DOHH2 (cell line): ENCODE data around the gene KAZALD1.

Source experiments
- H3F3A ChIP-seq: fragments of 200-600 bp; sonication (generic), shearing (Covaris generic); 2 replicates; pipeline ENCODE4 v1.6.0; 2016; ENCODE audit warnings: antibody characterized with exemption, mild to moderate bottlenecking; ENCODE audit not compliant: control insufficient read depth, insufficient read depth
- H3K27ac ChIP-seq: fragments of 200-600 bp; sonication (generic); 2 replicates; pipeline ENCODE4 v1.5.1; 2014; ENCODE audit warnings: low read depth, mild to moderate bottlenecking, low read length, moderate library complexity
- H3K27me3 ChIP-seq: fragments of 200-600 bp; sonication (generic); 2 replicates; pipeline ENCODE4 v1.6.1; 2014; ENCODE audit warnings: mild to moderate bottlenecking, low read length, mixed read lengths; ENCODE audit not compliant: control insufficient read depth
- H3K36me3 ChIP-seq: fragments of 200-600 bp; sonication (generic); 2 replicates; pipeline ENCODE4 v1.6.1; 2014; ENCODE audit warnings: mild to moderate bottlenecking, low read length, moderate library complexity, mixed read lengths; ENCODE audit not compliant: control insufficient read depth
- H3K4me1 ChIP-seq: fragments of 200-600 bp; sonication (generic); 2 replicates; pipeline ENCODE4 v1.6.1; 2014; ENCODE audit warnings: mild to moderate bottlenecking, low read length, mixed read lengths; ENCODE audit not compliant: control insufficient read depth
- H3K4me2 ChIP-seq: fragments of 200-600 bp; sonication (generic); 2 replicates; pipeline ENCODE4 v1.6.0; 2014; ENCODE audit warnings: mild to moderate bottlenecking, low read length, moderate library complexity
- H3K4me3 ChIP-seq: fragments of 200-600 bp; sonication (generic); 2 replicates; pipeline ENCODE4 v1.5.1; 2014; ENCODE audit warnings: mild to moderate bottlenecking, low read length, mixed read lengths
- H3K79me2 ChIP-seq: fragments of 200-600 bp; sonication (generic); 2 replicates; pipeline ENCODE4 v1.6.1; 2014; ENCODE audit warnings: mild to moderate bottlenecking, low read length, mixed read lengths; ENCODE audit not compliant: control insufficient read depth
- H3K9me2 ChIP-seq: fragments of 200-600 bp; sonication (generic); replicated peaks from 2 replicates; pipeline ENCODE4 v1.6.1; 2014; ENCODE audit warnings: mild to moderate bottlenecking, low read length, mixed read lengths; ENCODE audit not compliant: control insufficient read depth
- H3K9me3 ChIP-seq: fragments of 200-600 bp; sonication (generic); 2 replicates; pipeline ENCODE4 v1.6.1; 2014; ENCODE audit warnings: antibody characterized with exemption, low read length, mixed read lengths; ENCODE audit not compliant: control insufficient read depth, insufficient read depth
- H4K20me1 ChIP-seq: fragments of 200-600 bp; sonication (generic); 2 replicates; pipeline ENCODE4 v1.6.0; 2014; ENCODE audit warnings: low read depth, mild to moderate bottlenecking, antibody characterized with exemption, low read length, moderate library complexity; ENCODE audit not compliant: control insufficient read depth, insufficient read depth
- CTCF ChIP-seq: fragments of 200-600 bp; sonication (generic); IDR thresholded peaks from one replicate; pipeline ENCODE4 v1.5.1; 2014; ENCODE audit warnings: antibody characterized with exemption, mild to moderate bottlenecking, low read depth, low read length; ENCODE audit not compliant: poor library complexity, severe bottlenecking
- EZH2phosphoT487 ChIP-seq: fragments of 200-600 bp; sonication (generic); IDR thresholded peaks from 2 replicates; pipeline ENCODE4 v1.6.1; 2017; ENCODE audit warnings: borderline replicate concordance, mild to moderate bottlenecking, antibody characterized with exemption, low read length, moderate library complexity, mixed read lengths

Gene KAZALD1

GRCh38 chr10:101046332-101047238 is 15.2 kb upstream of the KAZALD1 start:
- Histone ChIP-seq H3K9me3 (no peaks in the 10 kb centered on the region), H3K4me1 (peaks cover 42% of the 10 kb centered on the region), H3F3A (peaks cover 9% of the 10 kb centered on the region), H3K9me2 (no peaks in the 10 kb centered on the region), H3K4me3 (no peak overlapping the region), H3K27me3 (no peaks in the 10 kb centered on the region), H4K20me1 (peaks cover 4% of the 10 kb centered on the region; the same call in 1 of the 2 replicates), H3K4me2 (no peak overlapping the region), H3K36me3 (no peaks in the 10 kb centered on the region), H3K27ac (no peak overlapping the region), H3K79me2 (peaks cover 3% of the 10 kb centered on the region; the same call in 1 of the 2 replicates)
- TF ChIP-seq EZH2phosphoT487 (no peak), CTCF (no peak)

- H3K79me2 ChIP-seq: peaks cover 3% of the 10 kb centered on the region
- peaks cover 9% of the 10 kb centered on the region for H3F3A ChIP-seq
- peaks cover 4% of the 10 kb centered on the region; the same call in 1 of the 2 replicates for H4K20me1 ChIP-seq
- no peaks in the 10 kb centered on the region for H3K27me3 ChIP-seq
- H3K27ac ChIP-seq: no peak overlapping the region
- TF ChIP-seq EZH2phosphoT487: no peak
- no peaks in the 10 kb centered on the region for H3K9me3 ChIP-seq
- H3K4me2 ChIP-seq: no peak overlapping the region
- H3K9me2 ChIP-seq: no peaks in the 10 kb centered on the region
- H3K4me1 ChIP-seq: peaks cover 42% of the 10 kb centered on the region
- H3K36me3 ChIP-seq: no peaks in the 10 kb centered on the region
- no peak overlapping the region for H3K4me3 ChIP-seq
Measured at GRCh38 chr10:101047268-101047667, 14.5 kb upstream of the KAZALD1 start.

GRCh38 chr10:101047961-101048892 is 13.6 kb upstream of the KAZALD1 start:
- no peaks in the 10 kb centered on the region for H3K9me3 ChIP-seq
- H3K4me3 ChIP-seq: no peak overlapping the region
- no peak for TF ChIP-seq EZH2phosphoT487
- TF ChIP-seq CTCF: no peak
- H4K20me1 ChIP-seq: peaks cover 4% of the 10 kb centered on the region; the same call in 1 of the 2 replicates
- peaks cover 34% of the 10 kb centered on the region for H3K4me1 ChIP-seq
- H3K36me3 ChIP-seq: no peaks in the 10 kb centered on the region
- peaks cover 5% of the 10 kb centered on the region for H3K79me2 ChIP-seq
- no peaks in the 10 kb centered on the region for H3K27me3 ChIP-seq
- H3K27ac ChIP-seq: no peak overlapping the region
- peaks cover 9% of the 10 kb centered on the region for H3F3A ChIP-seq
- no peaks in the 10 kb centered on the region for H3K9me2 ChIP-seq
- no peak overlapping the region for H3K4me2 ChIP-seq
